HG03060 (cell line): ENCODE results near the gene HHIP.

Experiments
- ATAC-seq: cut with Tn5 transposase; IDR thresholded peaks from one replicate; pipeline ENCODE4 v1.9.1; 2021; ENCODE audit warnings: low read depth, moderate number of reproducible peaks; ENCODE audit not compliant: unreplicated experiment

HHIP gene

GRCh38 chr4:144655491-144655890 lies 9.5 kb downstream of the HHIP start:
- ATAC-seq: no peak

GRCh38 chr4:144656850-144657249 lies 10.9 kb downstream of the HHIP start:
- no peak for ATAC-seq

GRCh38 chr4:144658015-144658567 lies 12.1 kb downstream of the HHIP start:
- ATAC-seq: no peak

- no peak for ATAC-seq
Measured at GRCh38 chr4:144658903-144659302, 12.9 kb downstream of the HHIP start.

- no peak for ATAC-seq
Measured at GRCh38 chr4:144659447-144659846, 13.5 kb downstream of the HHIP start.

GRCh38 chr4:144663834-144664475 lies 18.0 kb downstream of the HHIP start:
- ATAC-seq: no peak

- ATAC-seq: no peak
Measured at GRCh38 chr4:144666539-144667175, 20.7 kb downstream of the HHIP start.

- no peak for ATAC-seq
Measured at GRCh38 chr4:144667500-144667899, 21.5 kb downstream of the HHIP start.

- no peak for ATAC-seq
Measured at GRCh38 chr4:144670776-144671175, 24.8 kb downstream of the HHIP start.

GRCh38 chr4:144674711-144675110 lies 28.8 kb downstream of the HHIP start:
- no peak for ATAC-seq

- ATAC-seq: no peak
Measured at GRCh38 chr4:144681806-144682205, 35.9 kb downstream of the HHIP start.

GRCh38 chr4:144683516-144683915 lies 37.6 kb downstream of the HHIP start:
- ATAC-seq: no peak

- no peak for ATAC-seq
Measured at GRCh38 chr4:144685911-144686310, 40.0 kb downstream of the HHIP start.

GRCh38 chr4:144686921-144687320 lies 41.0 kb downstream of the HHIP start:
- ATAC-seq: no peak

GRCh38 chr4:144687466-144687865 lies 41.5 kb downstream of the HHIP start:
- ATAC-seq: no peak

GRCh38 chr4:144688035-144688569 lies 42.1 kb downstream of the HHIP start:
- ATAC-seq: no peak

- no peak for ATAC-seq
Measured at GRCh38 chr4:144689125-144689524, 43.2 kb downstream of the HHIP start.

GRCh38 chr4:144695721-144696120 lies 49.8 kb downstream of the HHIP start:
- no peak for ATAC-seq

GRCh38 chr4:144696376-144696775 lies 50.4 kb downstream of the HHIP start:
- ATAC-seq: no peak

- no peak for ATAC-seq
Measured at GRCh38 chr4:144699565-144699964, 53.6 kb downstream of the HHIP start.

- no peak for ATAC-seq
Measured at GRCh38 chr4:144701683-144702233, 55.8 kb downstream of the HHIP start.

GRCh38 chr4:144703494-144703893 lies 57.5 kb downstream of the HHIP start:
- no peak for ATAC-seq
